ENCODE results near the gene GRIK1. TPM values are rescaled to one million over a fixed set of nuclear protein-coding genes. Genes with fewer than 3 reads are reported as not detected.
A peak's percentile ranks its signal among the peaks of the same experiment; 100 is the strongest.

The GRIK1 gene
- polyA plus RNA-seq, 3 donors: not detected

- no peaks in the 10 kb centered on the region for H3K4me1 ChIP-seq (ENCODE audit: control insufficient read depth in 1 of 2, insufficient read depth in 2 of 2, low read length in 2 of 2)
- Mint-ChIP-seq H3K9me3 (peaks cover 0 to 5% (median 0%) of the 10 kb centered on the region in 7 donors), H3K4me3 (no peak overlapping the region), H3K27ac (no peak overlapping the region), H3K36me3 (no peaks in the 10 kb centered on the region), H3K4me1 (no peaks in the 10 kb centered on the region), H3K27me3 (ENCODE audit: low read depth in 3 of 3) (peaks cover 0 to 3% (median 2%) of the 10 kb centered on the region in 3 donors)
- H3K9ac ChIP-seq (ENCODE audit: insufficient read depth, low read length, poor library complexity, severe bottlenecking): no peak overlapping the region
- H4K20me1 ChIP-seq (ENCODE audit: insufficient read depth, low read length): no peaks in the 10 kb centered on the region
- H3K79me2 ChIP-seq (ENCODE audit: insufficient read depth, low read length): no peaks in the 10 kb centered on the region
- no peak overlapping the region for H3K4me3 ChIP-seq (replicated peaks in 1 of 3; ENCODE audit: low read depth in 2 of 3, low read length in 3 of 3)
- no peak overlapping the region for H2AFZ ChIP-seq (ENCODE audit: insufficient read depth, low read depth, low read length, poor library complexity, severe bottlenecking)
- H3K4me2 ChIP-seq (replicated peaks; ENCODE audit: extremely low read depth, low read length, poor library complexity, severe bottlenecking): no peak overlapping the region
- H3K9me3 ChIP-seq (replicated peaks in 1 of 2; ENCODE audit: control insufficient read depth in 1 of 2, insufficient read depth in 1 of 2, low read length in 2 of 2): no peaks in the 10 kb centered on the region
- no peaks in the 10 kb centered on the region for H3K36me3 ChIP-seq (replicated peaks in 1 of 2; ENCODE audit: control insufficient read depth in 1 of 2, insufficient read depth in 2 of 2, low read length in 2 of 2)
- no peaks in the 10 kb centered on the region for H3K27me3 ChIP-seq (ENCODE audit: control insufficient read depth in 2 of 2, insufficient read depth in 2 of 2, low read length in 2 of 2)
- intact Hi-C loops (cut with micrococcal nuclease): no loop called here
- TF ChIP-seq, protein P1, sequence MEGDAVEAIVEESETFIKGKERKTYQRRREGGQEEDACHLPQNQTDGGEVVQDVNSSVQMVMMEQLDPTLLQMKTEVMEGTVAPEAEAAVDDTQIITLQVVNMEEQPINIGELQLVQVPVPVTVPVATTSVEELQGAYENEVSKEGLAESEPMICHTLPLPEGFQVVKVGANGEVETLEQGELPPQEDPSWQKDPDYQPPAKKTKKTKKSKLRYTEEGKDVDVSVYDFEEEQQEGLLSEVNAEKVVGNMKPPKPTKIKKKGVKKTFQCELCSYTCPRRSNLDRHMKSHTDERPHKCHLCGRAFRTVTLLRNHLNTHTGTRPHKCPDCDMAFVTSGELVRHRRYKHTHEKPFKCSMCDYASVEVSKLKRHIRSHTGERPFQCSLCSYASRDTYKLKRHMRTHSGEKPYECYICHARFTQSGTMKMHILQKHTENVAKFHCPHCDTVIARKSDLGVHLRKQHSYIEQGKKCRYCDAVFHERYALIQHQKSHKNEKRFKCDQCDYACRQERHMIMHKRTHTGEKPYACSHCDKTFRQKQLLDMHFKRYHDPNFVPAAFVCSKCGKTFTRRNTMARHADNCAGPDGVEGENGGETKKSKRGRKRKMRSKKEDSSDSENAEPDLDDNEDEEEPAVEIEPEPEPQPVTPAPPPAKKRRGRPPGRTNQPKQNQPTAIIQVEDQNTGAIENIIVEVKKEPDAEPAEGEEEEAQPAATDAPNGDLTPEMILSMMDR (IDR thresholded peaks at IDR 0.05): no peak
- DNase-seq: peak in 1 of 3 donors; percentile 8
- no peak overlapping the region for H3K27ac ChIP-seq (ENCODE audit: low read depth in 1 of 2, low read length in 2 of 2)
Observed at GRCh38 chr21:29726044-29726443, 213.8 kb downstream of the GRIK1 start.

DNA sequence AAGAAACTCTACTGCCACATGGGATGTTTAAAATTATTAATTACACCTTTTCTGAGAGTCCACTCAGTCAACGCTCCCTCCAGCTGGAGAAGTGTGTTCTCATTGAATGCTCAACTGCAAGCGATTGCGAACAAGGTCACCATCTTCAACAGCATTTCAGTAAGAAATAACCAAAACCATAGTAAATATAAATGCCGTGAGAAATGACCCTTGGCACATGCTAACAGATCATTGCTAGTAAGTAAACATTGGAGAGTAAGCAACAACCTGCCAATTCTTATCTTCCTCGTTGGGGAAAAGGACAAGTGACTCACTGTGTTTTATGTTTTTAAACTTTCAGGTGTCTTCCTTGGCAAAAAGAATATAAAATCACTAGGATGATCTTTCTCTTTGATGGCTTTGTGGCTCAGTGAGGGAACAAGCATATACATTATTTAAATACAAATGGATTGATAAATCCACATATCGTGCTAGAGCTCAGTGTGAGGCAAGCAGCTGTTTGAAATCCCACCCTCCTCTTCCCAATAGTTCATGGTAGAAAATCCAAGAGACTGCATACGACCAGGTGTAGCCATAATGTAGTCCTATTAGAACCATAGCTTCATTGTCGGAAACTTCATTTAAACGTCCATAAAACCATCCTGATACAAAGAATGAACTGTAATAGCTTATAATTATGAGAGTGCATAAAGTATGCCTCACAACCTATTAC, 214.6 kb downstream of the GRIK1 start:
- no peaks in the 10 kb centered on the region for H3K4me1 Mint-ChIP-seq

More for the DNA sequence above, 214.6 kb downstream of the GRIK1 start:
- H3K9me3 Mint-ChIP-seq: peaks cover 0 to 3% (median 0%) of the 10 kb centered on the region in 7 donors
- no peaks in the 10 kb centered on the region for H4K20me1 ChIP-seq (ENCODE audit: insufficient read depth, low read length)
- H3K27me3 ChIP-seq (ENCODE audit: control insufficient read depth in 2 of 2, insufficient read depth in 2 of 2, low read length in 2 of 2): no peaks in the 10 kb centered on the region
- no peak overlapping the region for H3K9ac ChIP-seq (ENCODE audit: insufficient read depth, low read length, poor library complexity, severe bottlenecking)
- no peak overlapping the region for H3K27ac ChIP-seq (ENCODE audit: low read depth in 1 of 2, low read length in 2 of 2)
- no peaks in the 10 kb centered on the region for H3K36me3 Mint-ChIP-seq
- DNase-seq: no peak
- H3K4me1 ChIP-seq (ENCODE audit: control insufficient read depth in 1 of 2, insufficient read depth in 2 of 2, low read length in 2 of 2): no peaks in the 10 kb centered on the region
- WGBS (ENCODE audit: insufficient coverage): no CpG with 5 or more reads among the region's 9 CpGs
- intact Hi-C loops (cut with micrococcal nuclease): no loop called here
- H3K27ac Mint-ChIP-seq: no peak overlapping the region
- peaks cover 2 to 3% (median 2%) of the 10 kb centered on the region in 3 donors for H3K27me3 Mint-ChIP-seq (ENCODE audit: low read depth in 3 of 3)
- H3K4me3 ChIP-seq (replicated peaks in 1 of 3; ENCODE audit: low read depth in 2 of 3, low read length in 3 of 3): no peak overlapping the region
- H2AFZ ChIP-seq (ENCODE audit: insufficient read depth, low read depth, low read length, poor library complexity, severe bottlenecking): no peak overlapping the region
- no peaks in the 10 kb centered on the region for H3K9me3 ChIP-seq (replicated peaks in 1 of 2; ENCODE audit: control insufficient read depth in 1 of 2, insufficient read depth in 1 of 2, low read length in 2 of 2)
- TF ChIP-seq, protein P1 (IDR thresholded peaks at IDR 0.05): no peak
- H3K36me3 ChIP-seq (replicated peaks in 1 of 2; ENCODE audit: control insufficient read depth in 1 of 2, insufficient read depth in 2 of 2, low read length in 2 of 2): no peaks in the 10 kb centered on the region
- no peak overlapping the region for H3K4me2 ChIP-seq (replicated peaks; ENCODE audit: extremely low read depth, low read length, poor library complexity, severe bottlenecking)
- H3K4me3 Mint-ChIP-seq: no peak overlapping the region
- H3K79me2 ChIP-seq (ENCODE audit: insufficient read depth, low read length): no peaks in the 10 kb centered on the region
